ENCODE data around the gene MCF2L.

Gene MCF2L

DNA sequence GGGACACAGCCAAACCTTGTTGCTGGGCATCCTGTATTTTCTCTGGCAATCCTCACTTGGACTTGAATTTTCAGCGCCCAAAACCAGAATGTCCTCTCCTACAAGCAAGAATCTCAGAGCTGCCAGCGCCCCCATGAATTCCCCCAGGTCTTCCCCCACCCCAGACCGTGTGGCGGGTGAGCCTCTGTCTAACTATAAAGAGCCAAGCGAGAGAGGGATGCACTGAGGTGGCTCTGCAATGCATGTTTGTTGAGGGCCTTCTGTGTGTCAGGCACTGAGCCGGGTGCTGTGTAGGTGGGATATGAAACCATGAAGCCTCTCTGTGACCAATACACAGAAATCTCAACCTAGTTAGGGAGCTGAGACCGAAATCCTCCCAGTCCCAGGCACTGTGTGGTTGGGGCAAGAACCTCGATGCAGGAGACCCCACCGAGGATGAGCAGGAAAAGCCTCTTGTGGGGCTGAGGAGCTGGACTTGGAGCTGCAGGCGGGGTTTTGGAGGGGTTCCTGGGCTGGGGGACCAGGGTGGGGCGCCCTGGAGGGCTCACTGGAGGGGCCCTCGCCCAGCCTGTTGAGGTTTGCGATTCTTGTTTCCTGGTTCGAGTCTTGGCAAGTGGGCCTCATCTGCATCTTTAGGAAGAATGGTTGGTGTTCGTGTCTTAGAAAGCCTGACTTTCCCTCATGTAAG is 177.0 kb downstream of the MCF2L start:
- DNase-seq (ENCODE audit: low read depth in 1 of 2, low spot score in 1 of 2), result no peak
- in situ Hi-C loops (cut with HindIII; ENCODE audit: low pct_unique_long_range_greater_than_20kb, low sequenced_read_pairs), result no loop called here
- no peak for TF ChIP-seq JUND (IDR thresholded peaks at IDR 0.05; ENCODE audit: low read depth)

DNA sequence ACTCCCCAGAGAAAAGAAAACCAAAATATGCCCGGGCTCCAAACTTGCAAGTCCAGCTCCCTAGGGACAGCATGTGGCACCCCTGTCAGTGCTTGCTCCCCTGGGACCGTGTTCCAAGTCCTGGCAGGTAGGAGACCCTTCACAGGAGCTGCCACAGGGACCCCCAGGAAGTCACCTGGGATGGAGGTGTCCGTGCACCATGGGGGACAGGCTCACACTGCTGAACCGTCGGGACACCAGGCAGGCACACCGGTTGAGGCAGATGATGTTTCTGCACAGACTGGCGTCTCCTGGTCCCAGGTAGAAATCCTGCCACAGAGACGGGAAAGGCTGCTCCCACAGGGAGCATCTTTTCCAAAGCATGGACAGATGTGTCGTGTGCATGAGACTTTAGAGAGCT is 177.7 kb downstream of the MCF2L start:
- DNase-seq (ENCODE audit: low read depth in 1 of 2, low spot score in 1 of 2), result no peak
- in situ Hi-C loops (cut with HindIII; ENCODE audit: low pct_unique_long_range_greater_than_20kb, low sequenced_read_pairs), result no loop called here
- TF ChIP-seq JUND (IDR thresholded peaks at IDR 0.05; ENCODE audit: low read depth), result no peak

DNA sequence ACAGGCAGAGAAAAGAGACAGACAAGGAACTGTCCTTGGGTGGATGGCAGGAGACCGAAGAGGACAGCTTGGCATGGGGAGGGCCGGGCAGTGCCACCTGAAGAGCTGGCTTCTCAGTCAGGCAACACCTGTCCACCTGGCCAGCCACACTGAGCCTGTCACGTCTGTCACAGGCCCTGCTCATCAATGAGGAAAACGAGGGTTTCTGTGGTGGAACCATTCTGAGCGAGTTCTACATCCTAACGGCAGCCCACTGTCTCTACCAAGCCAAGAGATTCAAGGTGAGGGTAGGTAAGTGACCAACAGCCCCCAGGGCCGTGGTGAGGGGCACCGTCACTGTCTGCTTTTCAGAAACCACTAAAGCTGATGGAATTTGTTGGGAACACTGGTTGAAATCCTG is 178.2 kb downstream of the MCF2L start:
- in situ Hi-C loops (cut with HindIII; ENCODE audit: low pct_unique_long_range_greater_than_20kb, low sequenced_read_pairs), result no loop called here
- DNase-seq (ENCODE audit: low read depth in 1 of 2, low spot score in 1 of 2), result no peak
- no peak for TF ChIP-seq JUND (IDR thresholded peaks at IDR 0.05; ENCODE audit: low read depth)

DNA sequence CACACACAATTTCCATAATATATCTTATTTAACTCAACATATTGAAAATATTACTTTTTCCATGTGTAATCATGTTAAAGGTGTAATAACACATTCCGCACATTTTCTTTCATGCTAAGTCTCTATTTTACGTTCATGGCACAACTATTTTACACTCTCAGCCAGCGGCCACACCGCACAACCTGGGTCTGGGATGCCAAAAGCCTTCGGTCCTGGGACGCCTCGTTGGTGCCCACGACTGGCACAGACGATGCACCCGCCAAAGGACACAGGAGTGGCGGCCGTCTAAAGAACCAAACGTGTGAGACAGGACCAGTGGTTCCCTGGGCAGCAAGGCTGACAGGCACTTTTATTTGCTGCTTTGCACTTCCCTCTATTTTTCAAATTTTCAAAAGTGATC is 179.4 kb downstream of the MCF2L start:
- no peak for DNase-seq (ENCODE audit: low read depth in 1 of 2, low spot score in 1 of 2)
- in situ Hi-C loops (cut with HindIII; ENCODE audit: low pct_unique_long_range_greater_than_20kb, low sequenced_read_pairs), result no loop called here
- no peak for TF ChIP-seq JUND (IDR thresholded peaks at IDR 0.05; ENCODE audit: low read depth)

DNA sequence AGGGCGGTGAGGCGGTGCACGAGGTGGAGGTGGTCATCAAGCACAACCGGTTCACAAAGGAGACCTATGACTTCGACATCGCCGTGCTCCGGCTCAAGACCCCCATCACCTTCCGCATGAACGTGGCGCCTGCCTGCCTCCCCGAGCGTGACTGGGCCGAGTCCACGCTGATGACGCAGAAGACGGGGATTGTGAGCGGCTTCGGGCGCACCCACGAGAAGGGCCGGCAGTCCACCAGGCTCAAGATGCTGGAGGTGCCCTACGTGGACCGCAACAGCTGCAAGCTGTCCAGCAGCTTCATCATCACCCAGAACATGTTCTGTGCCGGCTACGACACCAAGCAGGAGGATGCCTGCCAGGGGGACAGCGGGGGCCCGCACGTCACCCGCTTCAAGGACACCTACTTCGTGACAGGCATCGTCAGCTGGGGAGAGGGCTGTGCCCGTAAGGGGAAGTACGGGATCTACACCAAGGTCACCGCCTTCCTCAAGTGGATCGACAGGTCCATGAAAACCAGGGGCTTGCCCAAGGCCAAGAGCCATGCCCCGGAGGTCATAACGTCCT is 180.0 kb downstream of the MCF2L start:
- no peak for TF ChIP-seq JUND (IDR thresholded peaks at IDR 0.05; ENCODE audit: low read depth)
- in situ Hi-C loops (cut with HindIII; ENCODE audit: low pct_unique_long_range_greater_than_20kb, low sequenced_read_pairs), result no loop called here
- DNase-seq (ENCODE audit: low read depth in 1 of 2, low spot score in 1 of 2), result no peak

Measured in T47D (cell line).